HL-60 (cell line): ENCODE results near the gene KBTBD4.

Experiments
- DNase-seq, 2 experiments: peaks; one replicate each; pipeline ENCODE4 v3.0.0-alpha.2; 2010 to 2020; ENCODE audit warnings: low read depth in 1 of 2, low spot score in 1 of 2
- H3K27ac ChIP-seq: fragments of 250-450 bp; sonication (Bioruptor Pico); replicated peaks from 2 replicates; pipeline ENCODE4 v1.5.1; 2020; ENCODE audit warnings: mild to moderate bottlenecking, moderate library complexity
- H3K27me3 ChIP-seq: fragments of 250-450 bp; sonication (Bioruptor Pico); 2 replicates; pipeline ENCODE4 v1.5.1; 2021; ENCODE audit warnings: mild to moderate bottlenecking, moderate library complexity; ENCODE audit not compliant: insufficient read depth, poor library complexity, severe bottlenecking
- H3K4me3 ChIP-seq: replicated peaks from 2 replicates; pipeline ENCODE4 v1.5.1; 2011; ENCODE audit warnings: mild to moderate bottlenecking, control low read depth, low read length; ENCODE audit not compliant: insufficient read depth
- CTCF ChIP-seq: IDR thresholded peaks from one replicate; pipeline ENCODE4 v1.5.1; 2011; ENCODE audit warnings: low read length, control low read depth, inconsistent platforms; ENCODE audit not compliant: insufficient read depth
- GABPA ChIP-seq: IDR thresholded peaks from 2 replicates; pipeline ENCODE4 v1.6.1; 2012; ENCODE audit warnings: low read depth
- POLR2AphosphoS5 ChIP-seq: IDR thresholded peaks from 2 replicates; pipeline ENCODE4 v1.6.1; 2012; ENCODE audit warnings: low read depth
- REST ChIP-seq: IDR thresholded peaks from 2 replicates; pipeline ENCODE4 v1.6.1; 2012; ENCODE audit warnings: low read depth; ENCODE audit not compliant: insufficient replicate concordance
- SPI1 ChIP-seq: IDR thresholded peaks from 2 replicates; pipeline ENCODE4 v1.6.1; 2012; ENCODE audit warnings: low read depth, mild to moderate bottlenecking, borderline replicate concordance

KBTBD4 gene

GRCh38 chr11:47538741-47539565 is 39.8 kb downstream of the KBTBD4 start:
- Histone ChIP-seq H3K4me3 (no peak overlapping the region), H3K27ac (no peak overlapping the region), H3K27me3 (no peaks in the 10 kb centered on the region)
- no peak for DNase-seq
- TF ChIP-seq POLR2AphosphoS5, result no peak
- TF ChIP-seq CTCF, result no peak
- no peak for TF ChIP-seq SPI1
- TF ChIP-seq REST, result no peak
- no peak for TF ChIP-seq GABPA

- Histone ChIP-seq H3K27ac (no peak overlapping the region), H3K27me3 (no peaks in the 10 kb centered on the region), H3K4me3 (no peak overlapping the region)
- TF ChIP-seq GABPA (no peak), SPI1 (peak; percentile 13; the same call in 1 of the 2 replicates)
- no peak for DNase-seq
These were observed 41.9 kb downstream of the KBTBD4 start for GRCh38 chr11:47536915-47537314.

GRCh38 chr11:47534704-47535251 is 44.0 kb downstream of the KBTBD4 start:
- DNase-seq, result no peak
- TF ChIP-seq SPI1, result no peak
- TF ChIP-seq REST, result no peak
- TF ChIP-seq GABPA, result no peak
- TF ChIP-seq POLR2AphosphoS5, result no peak
- TF ChIP-seq CTCF, result no peak
- Histone ChIP-seq H3K4me3 (no peak overlapping the region), H3K27ac (no peak overlapping the region), H3K27me3 (no peaks in the 10 kb centered on the region)

- H3K27ac ChIP-seq, result no peak overlapping the region
- no peaks in the 10 kb centered on the region for H3K27me3 ChIP-seq
- no peak for TF ChIP-seq GABPA
- no peak for TF ChIP-seq REST
- TF ChIP-seq SPI1, result no peak
- no peak for TF ChIP-seq CTCF
- no peak for TF ChIP-seq POLR2AphosphoS5
- no peak for DNase-seq
- no peak overlapping the region for H3K4me3 ChIP-seq
These were observed 45.0 kb downstream of the KBTBD4 start for GRCh38 chr11:47533690-47534151.
